ENCODE results near the gene IRF5. TPM values are rescaled to one million over a fixed set of nuclear protein-coding genes. Genes with fewer than 3 reads are reported as not detected.

IRF5 gene
- total RNA-seq, 4 donors from 2014 or later, result 12.2 to 20.5 (median 16.9) TPM

GRCh38 chr7:128893251-128894100 lies 44.3 kb upstream of the IRF5 start:
- no peak for DNase-seq
- Histone ChIP-seq H3K36me3 (no peaks in the 10 kb centered on the region), H3K4me3 (no peak overlapping the region), H3K9me3 (no peaks in the 10 kb centered on the region), H3K27me3 (peaks cover 0 to 18% (median 0%) of the 10 kb centered on the region in 4 donors), H3K27ac (peak overlapping the region; percentile 34 to 81 (median 78)), H3K4me1 (peaks cover 24 to 77% (median 26%) of the 10 kb centered on the region in 3 donors)
- intact Hi-C loops (cut with DNase I), result no loop called here
- TF ChIP-seq CTCF (IDR thresholded peaks at IDR 0.05) (no peak), POLR2A (IDR thresholded peaks at IDR 0.05) (no peak)
- WGBS, 2 donors, result 74% methylated on average over 8 of the region's 23 CpGs; no CpG with 5 or more reads in 1 of the 2 donors

GRCh38 chr7:128894101-128894440 lies 43.7 kb upstream of the IRF5 start:
- DNase-seq, result no peak
- Histone ChIP-seq H3K4me3 (no peak overlapping the region), H3K27me3 (peaks cover 0 to 18% (median 0%) of the 10 kb centered on the region in 4 donors), H3K27ac (peak overlapping the region in 3 of 4 donors; percentile 76 to 81 (median 80)), H3K4me1 (peaks cover 24 to 73% (median 26%) of the 10 kb centered on the region in 3 donors), H3K9me3 (no peaks in the 10 kb centered on the region), H3K36me3 (no peaks in the 10 kb centered on the region)
- intact Hi-C loops (cut with DNase I), result no loop called here
- TF ChIP-seq CTCF (IDR thresholded peaks at IDR 0.05), result no peak
- 90 to 97% methylated on average over 1 to 4 of the region's 6 CpGs for WGBS, 2 donors

- H3K36me3 ChIP-seq, result no peaks in the 10 kb centered on the region
- no peak for DNase-seq
- peaks cover 0 to 5% (median 0%) of the 10 kb centered on the region in 3 donors for H3K9me3 ChIP-seq
- peaks cover 24 to 63% (median 26%) of the 10 kb centered on the region in 3 donors for H3K4me1 ChIP-seq
- no peak for TF ChIP-seq POLR2A (IDR thresholded peaks at IDR 0.05)
- no peak for TF ChIP-seq CTCF (IDR thresholded peaks at IDR 0.05)
- 74 to 86% methylated on average over 3 of the region's 3 CpGs for WGBS, 2 donors
- no peak overlapping the region for H3K27ac ChIP-seq
- no peak overlapping the region for H3K4me3 ChIP-seq
- H3K27me3 ChIP-seq, result peaks cover 0 to 15% (median 0%) of the 10 kb centered on the region in 4 donors
- intact Hi-C loops (cut with DNase I), result no loop called here
These were observed 42.4 kb upstream of the IRF5 start for GRCh38 chr7:128895320-128895719.

GRCh38 chr7:128899392-128899791 lies 38.3 kb upstream of the IRF5 start:
- no peak for TF ChIP-seq CTCF (IDR thresholded peaks at IDR 0.05)
- no peak for TF ChIP-seq POLR2A (IDR thresholded peaks at IDR 0.05)
- Histone ChIP-seq H3K27me3 (no peaks in the 10 kb centered on the region), H3K9me3 (peaks cover 0 to 5% (median 0%) of the 10 kb centered on the region in 3 donors), H3K36me3 (no peaks in the 10 kb centered on the region), H3K4me3 (no peak overlapping the region), H3K27ac (no peak overlapping the region), H3K4me1 (peaks cover 4 to 45% (median 6%) of the 10 kb centered on the region in 3 donors)
- no peak for DNase-seq
- intact Hi-C loops (cut with DNase I), result no loop called here

- no peaks in the 10 kb centered on the region for H3K36me3 ChIP-seq
- no peak overlapping the region for H3K27ac ChIP-seq
- WGBS, 2 donors, result 58 to 64% methylated on average over 1 of the region's 1 CpG
- H3K9me3 ChIP-seq, result peaks cover 0 to 5% (median 0%) of the 10 kb centered on the region in 3 donors
- H3K4me1 ChIP-seq, result peaks cover 4 to 50% (median 6%) of the 10 kb centered on the region in 3 donors
- DNase-seq, result no peak
- TF ChIP-seq CTCF (IDR thresholded peaks at IDR 0.05), result no peak
- TF ChIP-seq POLR2A (IDR thresholded peaks at IDR 0.05), result no peak
- no peak overlapping the region for H3K4me3 ChIP-seq
- H3K27me3 ChIP-seq, result no peaks in the 10 kb centered on the region
- intact Hi-C loops (cut with DNase I), result no loop called here
These were observed 37.5 kb upstream of the IRF5 start for GRCh38 chr7:128900237-128900636.
